GM10248 (cell line): ENCODE results near the gene RPL3.

ENCODE experiments used
- CTCF ChIA-PET: fragments of 300-600 bp; sonication (Branson Sonifier 250); formaldehyde crosslinking; extraction: SDS; loops from one replicate; lab custom pipeline; 2021; ENCODE audit warnings: antibody characterized with exemption; lab: Yijun Ruan, JAX
- POLR2A ChIA-PET: fragments of 350-650 bp; sonication (Branson Sonifier 250); formaldehyde crosslinking; extraction: SDS; loops from one replicate; lab custom pipeline; 2020; ENCODE audit warnings: antibody characterized with exemption; lab: Yijun Ruan, JAX
- DNase-seq: peaks from one replicate; pipeline ENCODE4 v3.0.0; 2012; ENCODE audit errors: extremely low spot score
- CTCF ChIP-seq: IDR thresholded peaks from 2 replicates; pipeline ENCODE4 v1.5.1; 2012; ENCODE audit warnings: mild to moderate bottlenecking, low read depth; ENCODE audit errors: extremely low read depth, missing control alignments, control extremely low read depth

Gene RPL3

DNA sequence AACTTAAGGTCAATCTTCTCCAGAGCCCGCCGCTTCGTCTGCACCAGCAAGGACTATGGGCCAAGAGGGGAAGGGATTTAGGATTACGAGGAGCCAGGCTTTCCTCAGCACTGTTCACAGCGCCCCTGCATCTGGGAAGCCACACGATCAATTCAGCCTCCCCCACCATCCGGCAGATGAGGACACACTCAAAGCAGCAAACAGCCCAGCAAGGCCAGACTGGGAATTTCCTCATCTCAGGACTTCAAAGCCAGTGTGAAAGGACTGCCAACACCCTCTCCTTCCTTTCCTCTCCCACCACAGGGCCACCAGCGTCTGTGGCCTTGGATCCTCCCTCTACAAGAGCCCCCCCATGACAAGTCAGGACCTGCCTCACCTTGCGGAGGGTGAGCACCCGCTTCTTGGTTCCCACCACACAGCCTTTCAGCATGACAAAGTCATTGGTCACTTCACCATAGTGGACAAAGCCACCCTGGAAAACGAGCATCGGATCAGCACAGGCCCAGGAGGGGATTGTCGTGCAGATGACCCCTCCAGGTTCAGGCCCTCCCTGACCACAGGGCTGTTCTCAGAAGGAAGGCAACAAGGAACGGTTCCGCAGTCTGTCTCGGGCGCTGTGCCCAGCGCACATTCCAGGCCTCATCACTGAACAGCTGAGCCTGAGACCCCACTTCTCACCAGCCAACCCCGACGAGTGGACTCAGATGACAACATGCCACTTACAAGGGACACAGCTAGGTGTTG, 6.0 kb downstream of the RPL3 start:
- DNase-seq: no peak
- TF ChIP-seq CTCF: no peak
- POLR2A ChIA-PET: interaction anchor here (1.0 to 1.1 kb wide), 2 partner anchors 33 to 145 kb away, joined by 3 read pairs; no protein-coding TSS in a partner anchor
- CTCF ChIA-PET: interaction anchor here (1.2 to 7.2 kb wide), 4 partner anchors 9 to 216 kb away, joined by 5 to 106 read pairs (median 46); no protein-coding TSS in a partner anchor

- TF ChIP-seq CTCF: no peak
- POLR2A ChIA-PET: interaction anchor here (0.6 to 1.1 kb wide), 5 partner anchors 32 to 160 kb away, joined by 3 read pairs; partner anchors contain the start of gene CBX7
- no peak for DNase-seq
- CTCF ChIA-PET: interaction anchor here (1.1 to 4.7 kb wide), 5 partner anchors 8 to 544 kb away, joined by 3 to 84 read pairs (median 6); no protein-coding TSS in a partner anchor
Observed at GRCh38 chr22:39312410-39312809, 7.0 kb downstream of the RPL3 start.

DNA sequence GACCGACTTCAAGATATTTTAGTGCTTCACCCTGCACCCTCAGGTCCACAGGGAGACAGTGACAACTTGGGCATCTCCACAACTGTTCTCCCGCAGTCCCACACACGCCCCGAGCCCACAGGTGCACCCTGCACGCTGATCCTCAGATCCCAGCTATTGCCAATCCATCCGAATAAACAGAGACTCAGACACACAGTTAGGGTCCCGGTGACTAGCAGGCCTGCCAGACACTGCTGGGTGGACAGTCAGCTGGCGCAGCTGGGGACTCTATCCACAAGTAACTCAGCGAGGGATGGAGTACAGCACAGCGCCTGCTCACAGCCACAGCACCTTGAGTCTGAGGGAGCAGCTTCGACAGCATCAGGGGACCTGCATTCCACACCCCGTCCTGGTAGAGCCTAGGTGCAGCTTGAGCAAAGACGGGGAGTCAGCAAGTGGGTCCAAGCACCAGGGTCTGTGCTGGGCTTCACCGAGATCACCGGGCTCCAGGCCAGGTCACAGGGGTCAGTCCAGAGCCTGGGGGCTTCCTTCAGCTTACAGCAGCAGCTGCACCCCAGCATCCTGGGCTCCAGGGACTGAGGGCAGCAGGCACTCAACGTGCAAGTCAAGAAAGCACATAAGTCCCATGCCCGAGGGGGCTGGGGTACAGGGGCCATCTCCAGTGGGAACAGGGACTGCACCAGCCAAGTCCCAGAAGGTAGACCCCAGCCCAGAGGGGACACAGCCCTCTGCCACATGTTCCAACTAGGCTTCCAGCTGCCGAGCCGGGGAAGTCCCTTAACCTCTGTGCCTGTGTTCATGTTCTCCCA, 7.6 kb downstream of the RPL3 start:
- CTCF ChIA-PET: interaction anchor here (0.6 to 4.7 kb wide), 23 partner anchors 8 to 554 kb away, joined by 3 to 84 read pairs (median 4); partner anchors contain the start of gene RPL3
- POLR2A ChIA-PET: interaction anchor here (0.6 to 2.9 kb wide), 9 partner anchors 7 to 713 kb away, joined by 3 to 41 read pairs (median 4); partner anchors contain the start of genes CBX7 and RPL3
- no peak for TF ChIP-seq CTCF
- no peak for DNase-seq

- DNase-seq: no peak
- ChIA-PET CTCF (interaction anchor here (0.7 to 4.7 kb wide), 17 partner anchors 9 to 441 kb away, joined by 3 to 84 read pairs (median 4); partner anchors contain the start of gene RPL3), POLR2A (interaction anchor here (0.5 to 2.9 kb wide), 8 partner anchors 8 to 541 kb away, joined by 3 to 41 read pairs (median 4); partner anchors contain the start of genes ATF4 and RPL3)
- no peak for TF ChIP-seq CTCF
Observed at GRCh38 chr22:39309881-39310714, 9.3 kb downstream of the RPL3 start.

DNA sequence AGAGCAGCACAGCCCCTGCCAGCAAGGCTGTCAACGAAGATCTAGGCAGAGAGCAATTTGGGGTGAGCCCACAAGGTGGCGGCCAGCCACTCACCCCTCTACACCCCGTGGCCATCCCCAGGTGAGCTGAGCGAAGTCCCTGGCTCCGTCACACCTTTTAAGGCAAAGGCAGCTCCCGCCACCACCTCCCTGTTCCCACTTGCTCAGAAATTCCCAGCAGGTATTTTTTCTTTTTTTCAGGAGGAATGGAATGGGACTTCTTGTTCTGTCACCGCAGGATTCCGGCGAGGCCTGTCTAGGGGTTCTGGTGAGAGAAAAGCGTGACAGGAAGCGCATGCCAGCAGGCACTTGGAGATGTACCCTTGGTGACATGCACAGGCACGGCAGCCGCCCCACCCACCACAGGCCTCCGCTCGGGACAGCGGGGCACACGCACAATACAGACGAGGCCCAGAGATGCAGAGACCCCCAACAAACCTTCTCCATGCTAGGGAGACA, 10.0 kb downstream of the RPL3 start:
- ChIA-PET POLR2A (interaction anchor here (1.0 to 2.9 kb wide), 5 partner anchors 10 to 540 kb away, joined by 3 to 41 read pairs (median 4); partner anchors contain the start of genes ATF4 and RPL3), CTCF (interaction anchor here (0.7 to 4.7 kb wide), 6 partner anchors 9 to 440 kb away, joined by 3 to 84 read pairs (median 5); no protein-coding TSS in a partner anchor)
- TF ChIP-seq CTCF: peak; percentile 2
- DNase-seq: no peak
